Mesendoderm (in vitro differentiated cells): Measurements from ENCODE around the gene ASTN1. TPM values are rescaled to one million over a fixed set of nuclear protein-coding genes. Genes with fewer than 3 reads are reported as not detected.

ENCODE experiments used
- DNase-seq: peaks from one replicate; pipeline ENCODE4 v3.0.0; 2013
- H2AK5ac ChIP-seq: 2 replicates; pipeline ENCODE4 v1.6.1; 2013; ENCODE audit warnings: low read length, inconsistent platforms
- H2BK120ac ChIP-seq: 2 replicates; pipeline ENCODE4 v1.6.1; 2013; ENCODE audit warnings: low read depth, mild to moderate bottlenecking, low read length, moderate library complexity, mixed read lengths
- H2BK15ac ChIP-seq: replicated peaks from 2 replicates; pipeline ENCODE4 v1.6.1; 2013; ENCODE audit warnings: low read depth, mild to moderate bottlenecking, moderate library complexity
- H2BK5ac ChIP-seq: 2 replicates; pipeline ENCODE4 v1.6.1; 2013; ENCODE audit warnings: low read length, inconsistent platforms
- H3K18ac ChIP-seq: 2 replicates; pipeline ENCODE4 v1.6.1; 2013; ENCODE audit warnings: mild to moderate bottlenecking, low read length, mixed read lengths
- H3K23ac ChIP-seq: one replicate; pipeline ENCODE4 v1.6.1; 2013; ENCODE audit warnings: low read length
- H3K27ac ChIP-seq: 2 replicates; pipeline ENCODE4 v1.5.1; 2013; ENCODE audit warnings: low read depth, mild to moderate bottlenecking, inconsistent platforms, low read length, moderate library complexity
- H3K27me3 ChIP-seq: 2 replicates; pipeline ENCODE4 v1.6.1; 2013; ENCODE audit warnings: low read length, control low read depth, mild to moderate bottlenecking, inconsistent platforms; ENCODE audit not compliant: insufficient read depth, poor library complexity
- H3K36me3 ChIP-seq: 2 replicates; pipeline ENCODE4 v1.6.1; 2013; ENCODE audit warnings: low read length, inconsistent platforms; ENCODE audit not compliant: control insufficient read depth, insufficient read depth
- H3K4ac ChIP-seq: one replicate; pipeline ENCODE4 v1.6.1; 2013; ENCODE audit warnings: low read depth, mild to moderate bottlenecking, low read length, moderate library complexity
- H3K4me1 ChIP-seq: 2 replicates; pipeline ENCODE4 v1.6.1; 2013; ENCODE audit warnings: low read depth, low read length, inconsistent platforms; ENCODE audit not compliant: control insufficient read depth
- H3K4me2 ChIP-seq: 2 replicates; pipeline ENCODE4 v1.6.1; 2013; ENCODE audit warnings: low read length
- H3K4me3 ChIP-seq: 2 replicates; pipeline ENCODE4 v1.5.1; 2013; ENCODE audit warnings: mild to moderate bottlenecking, low read length
- H3K56ac ChIP-seq: one replicate; pipeline ENCODE4 v1.6.1; 2013; ENCODE audit warnings: low read length
- H3K79me1 ChIP-seq: 2 replicates; pipeline ENCODE4 v1.6.1; 2013; ENCODE audit warnings: low read length, inconsistent platforms
- H3K79me2 ChIP-seq: 2 replicates; pipeline ENCODE4 v1.6.1; 2013; ENCODE audit warnings: mild to moderate bottlenecking, low read length; ENCODE audit not compliant: control insufficient read depth, insufficient read depth
- H3K9ac ChIP-seq: 2 replicates; pipeline ENCODE4 v1.6.1; 2013; ENCODE audit warnings: low read length, inconsistent platforms
- H4K5ac ChIP-seq: one replicate; pipeline ENCODE4 v1.6.1; 2013; ENCODE audit warnings: low read length
- H4K8ac ChIP-seq: one replicate; pipeline ENCODE4 v1.6.1; 2013; ENCODE audit warnings: low read depth, mild to moderate bottlenecking, control low read depth, low read length, moderate library complexity
- WGBS: extraction: QIAGEN DNeasy Blood & Tissue Kit; methylation state at CpG from one replicate; pipeline ENCODE4 v1.1.7; 2013; ENCODE audit warnings: low lambda C conversion rate, missing lambda C conversion rate; ENCODE audit not compliant: insufficient coverage; ENCODE audit errors: extremely low coverage; 5-methylcytosine and 5-hydroxymethylcytosine counted together
- polyA plus RNA-seq, 2 experiments: library from polyadenylated mRNA; stranded (reverse); fragments of 200-250 nt; gene quantifications; one replicate each; pipeline ENCODE4 v1.2.3, GENCODE V29; 2013

The ASTN1 gene
- 0.25 TPM for polyA plus RNA-seq (2013, experiment 1 of 2)
- 0.27 TPM for polyA plus RNA-seq (2013, experiment 2 of 2)

DNA sequence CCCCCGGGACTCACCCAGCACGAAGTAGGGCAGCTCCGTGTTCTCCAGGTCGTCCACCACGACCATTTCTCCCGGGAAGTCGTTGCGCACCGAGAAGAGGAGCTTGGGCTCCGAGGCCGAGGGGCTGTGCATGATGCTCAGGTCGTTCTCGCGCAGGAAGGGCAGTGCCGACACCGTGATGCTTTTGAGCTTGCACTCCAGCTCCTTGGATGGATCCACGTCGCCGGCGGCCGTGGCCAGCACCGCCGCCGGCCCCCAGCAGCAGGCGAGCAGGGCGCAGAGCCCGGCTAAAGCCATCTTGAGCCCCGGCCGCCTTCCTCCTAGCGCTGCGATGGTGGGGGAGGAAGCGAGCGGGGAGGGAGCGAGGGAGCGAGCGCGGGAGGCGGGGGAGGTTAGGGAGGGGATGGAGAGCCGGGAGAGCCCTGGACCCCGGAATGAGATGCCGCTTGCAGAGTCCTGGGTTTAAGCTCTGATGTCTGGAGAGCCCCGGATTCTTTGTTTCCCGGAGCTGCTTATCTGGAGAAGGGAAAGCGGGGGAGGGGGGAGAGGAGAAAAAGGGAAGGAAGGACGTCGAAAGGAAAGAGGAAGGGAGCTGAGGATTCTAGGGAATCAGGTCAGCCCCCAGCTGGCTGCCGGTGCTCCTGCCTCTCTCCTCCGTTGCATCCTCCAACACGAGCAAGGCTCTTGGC, at the start of gene ASTN1:
Gene ASTN1 (minus strand): TSS at position 333 of the 689 bp plus-strand sequence. CDS start 36 bp downstream, at position 297.
- H3K4ac ChIP-seq: no peak within 1 kb of the TSS
- H3K79me2 ChIP-seq: no peaks in the 10 kb centered on the region
- peak within 1 kb of the TSS; percentile 75 for H3K56ac ChIP-seq
- WGBS: no CpG with 5 or more reads among the region's 49 CpGs
- no peak within 1 kb of the TSS for H2BK15ac ChIP-seq
- no peaks in the 10 kb centered on the region for H3K79me1 ChIP-seq
- no peaks in the 10 kb centered on the region for H3K4me1 ChIP-seq
- H4K8ac ChIP-seq: no peak within 1 kb of the TSS
- no peak within 1 kb of the TSS for H3K27ac ChIP-seq
- peak within 1 kb of the TSS; percentile 64 for H3K4me2 ChIP-seq
- H3K27me3 ChIP-seq: peaks cover 20% of the 10 kb centered on the region
- H3K9ac ChIP-seq: peak within 1 kb of the TSS; percentile 10
- no peak within 1 kb of the TSS for H3K18ac ChIP-seq
- no peak within 1 kb of the TSS for H2BK120ac ChIP-seq
- H3K36me3 ChIP-seq: no peaks in the 10 kb centered on the region
- DNase-seq: peak; percentile 54
- H3K23ac ChIP-seq: no peak within 1 kb of the TSS
- H3K4me3 ChIP-seq: peak within 1 kb of the TSS; percentile 53
- no peak within 1 kb of the TSS for H2BK5ac ChIP-seq
- no peak within 1 kb of the TSS for H2AK5ac ChIP-seq
- no peak within 1 kb of the TSS for H4K5ac ChIP-seq

DNA sequence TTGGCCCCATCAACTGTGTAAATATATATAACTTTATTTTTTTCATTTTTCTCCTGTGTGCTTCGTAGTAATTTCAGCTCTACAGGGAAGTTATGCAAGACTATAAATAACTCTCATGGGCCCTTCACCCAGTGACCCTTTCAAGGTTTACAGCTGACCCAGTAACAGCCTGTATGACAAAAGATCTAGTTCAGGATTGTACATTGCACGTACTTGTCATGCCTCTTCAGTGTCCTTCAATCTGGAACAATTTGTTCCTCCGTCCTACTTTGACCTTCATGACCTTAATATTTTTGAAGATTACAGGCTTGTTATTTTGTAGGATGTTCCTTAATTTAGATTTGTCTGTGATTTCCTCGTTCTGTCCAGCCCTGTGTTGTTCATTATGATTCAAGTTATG, 46.7 kb upstream of the ASTN1 start:
- Histone ChIP-seq H3K9ac (no peak overlapping the region), H4K5ac (no peak overlapping the region), H3K18ac (no peak overlapping the region), H3K27me3 (no peaks in the 10 kb centered on the region), H2BK5ac (no peak overlapping the region), H3K79me2 (no peaks in the 10 kb centered on the region), H3K27ac (no peak overlapping the region), H3K4ac (no peak overlapping the region), H2BK15ac (no peak overlapping the region), H3K4me1 (no peaks in the 10 kb centered on the region), H3K23ac (no peak overlapping the region), H3K79me1 (no peaks in the 10 kb centered on the region), H2AK5ac (no peak overlapping the region), H3K4me2 (no peak overlapping the region), H3K4me3 (no peak overlapping the region), H3K56ac (no peak overlapping the region), H3K36me3 (no peaks in the 10 kb centered on the region), H4K8ac (no peak overlapping the region), H2BK120ac (no peak overlapping the region)
- no peak for DNase-seq
- WGBS: no CpG with 5 or more reads among the region's 4 CpGs

DNA sequence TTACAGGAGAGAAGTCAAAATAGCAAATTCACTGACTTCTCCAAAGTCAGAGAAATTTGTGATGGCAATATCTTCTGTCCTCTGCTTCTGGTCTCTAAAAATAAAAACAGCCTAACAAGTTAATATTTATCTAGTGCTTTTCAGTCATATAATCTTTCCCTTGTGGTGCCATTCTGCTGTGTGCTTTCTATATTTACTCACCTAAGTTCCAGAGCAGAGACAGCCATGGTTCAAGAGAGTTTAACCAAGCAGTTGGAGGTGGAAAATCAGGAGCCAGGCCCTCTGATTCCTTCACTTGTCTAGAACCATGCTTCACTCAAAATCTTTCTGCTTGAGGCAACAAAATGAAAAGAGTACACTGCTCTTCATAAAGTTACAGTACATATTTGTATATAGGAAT, 45.6 kb upstream of the ASTN1 start:
- Histone ChIP-seq H3K18ac (no peak overlapping the region), H3K79me2 (no peaks in the 10 kb centered on the region), H4K5ac (no peak overlapping the region), H2BK15ac (no peak overlapping the region), H2BK120ac (no peak overlapping the region), H3K4me2 (no peak overlapping the region), H3K23ac (no peak overlapping the region), H3K27ac (no peak overlapping the region), H3K4me3 (no peak overlapping the region), H2AK5ac (no peak overlapping the region), H4K8ac (no peak overlapping the region), H3K4ac (no peak overlapping the region), H3K36me3 (no peaks in the 10 kb centered on the region), H3K27me3 (no peaks in the 10 kb centered on the region), H3K56ac (no peak overlapping the region), H3K4me1 (no peaks in the 10 kb centered on the region), H3K79me1 (no peaks in the 10 kb centered on the region), H3K9ac (no peak overlapping the region), H2BK5ac (no peak overlapping the region)
- no peak for DNase-seq

DNA sequence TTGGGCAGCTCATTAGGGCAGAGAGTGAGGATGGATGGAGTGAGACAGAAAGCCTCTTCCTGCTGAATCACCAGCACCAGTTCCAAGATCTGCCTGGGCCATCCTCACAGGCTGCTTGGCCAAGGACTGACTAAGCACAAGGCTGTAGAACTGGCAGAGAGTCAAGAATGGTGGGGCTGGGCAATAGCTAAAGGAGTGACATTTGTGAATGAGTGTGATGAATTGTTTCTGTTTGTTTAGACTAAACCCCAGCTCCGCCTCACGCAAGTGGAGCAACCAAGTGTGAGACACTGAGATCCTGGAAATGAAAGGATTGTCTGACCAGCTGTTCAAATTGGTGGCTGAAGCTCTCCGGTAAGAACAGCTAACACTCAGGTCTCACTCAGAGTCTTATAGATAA, 44.8 kb upstream of the ASTN1 start:
- H3K23ac ChIP-seq: no peak overlapping the region
- no peak overlapping the region for H3K4me3 ChIP-seq
- WGBS: no CpG with 5 or more reads among the region's 3 CpGs
- no peak overlapping the region for H4K8ac ChIP-seq
- no peak overlapping the region for H2BK5ac ChIP-seq
- H2BK120ac ChIP-seq: no peak overlapping the region
- DNase-seq: peak; percentile 10
- no peaks in the 10 kb centered on the region for H3K36me3 ChIP-seq
- no peaks in the 10 kb centered on the region for H3K79me2 ChIP-seq
- H3K79me1 ChIP-seq: no peaks in the 10 kb centered on the region
- H3K27ac ChIP-seq: no peak overlapping the region
- no peak overlapping the region for H3K4me2 ChIP-seq
- no peaks in the 10 kb centered on the region for H3K4me1 ChIP-seq
- H3K4ac ChIP-seq: no peak overlapping the region
- H4K5ac ChIP-seq: no peak overlapping the region
- no peak overlapping the region for H3K18ac ChIP-seq
- no peak overlapping the region for H3K9ac ChIP-seq
- no peak overlapping the region for H2BK15ac ChIP-seq
- no peak overlapping the region for H2AK5ac ChIP-seq
- no peaks in the 10 kb centered on the region for H3K27me3 ChIP-seq
- H3K56ac ChIP-seq: no peak overlapping the region

DNA sequence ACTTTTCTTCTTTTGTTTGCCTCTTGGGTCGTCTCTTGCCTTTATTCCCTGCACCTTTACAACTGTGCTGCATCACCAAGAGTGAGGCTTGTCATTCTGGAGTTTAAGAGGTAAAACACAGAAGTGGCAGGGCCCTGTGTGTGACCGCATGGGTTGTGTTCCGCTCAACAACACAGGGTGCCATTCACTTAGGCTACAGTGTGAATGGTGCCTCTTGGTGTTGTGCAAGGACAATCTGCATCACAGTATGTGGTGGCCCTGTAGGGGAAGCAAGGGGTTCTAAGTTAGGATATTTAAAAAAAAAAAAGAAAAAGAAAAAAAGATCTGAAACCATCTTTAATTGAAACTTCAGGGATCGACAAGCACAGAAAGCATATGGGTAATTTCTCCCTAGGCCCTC, 44.4 kb upstream of the ASTN1 start:
- Histone ChIP-seq H3K9ac (no peak overlapping the region), H3K18ac (no peak overlapping the region), H3K27me3 (no peaks in the 10 kb centered on the region), H3K27ac (no peak overlapping the region), H3K4me1 (no peaks in the 10 kb centered on the region), H3K56ac (no peak overlapping the region), H3K79me1 (no peaks in the 10 kb centered on the region), H3K36me3 (no peaks in the 10 kb centered on the region), H3K4ac (no peak overlapping the region), H3K23ac (no peak overlapping the region), H3K4me3 (no peak overlapping the region), H2AK5ac (no peak overlapping the region), H2BK5ac (no peak overlapping the region), H3K79me2 (no peaks in the 10 kb centered on the region), H4K5ac (no peak overlapping the region), H2BK120ac (no peak overlapping the region), H4K8ac (no peak overlapping the region), H3K4me2 (no peak overlapping the region), H2BK15ac (no peak overlapping the region)
- no CpG with 5 or more reads among the region's 4 CpGs for WGBS
- no peak for DNase-seq

DNA sequence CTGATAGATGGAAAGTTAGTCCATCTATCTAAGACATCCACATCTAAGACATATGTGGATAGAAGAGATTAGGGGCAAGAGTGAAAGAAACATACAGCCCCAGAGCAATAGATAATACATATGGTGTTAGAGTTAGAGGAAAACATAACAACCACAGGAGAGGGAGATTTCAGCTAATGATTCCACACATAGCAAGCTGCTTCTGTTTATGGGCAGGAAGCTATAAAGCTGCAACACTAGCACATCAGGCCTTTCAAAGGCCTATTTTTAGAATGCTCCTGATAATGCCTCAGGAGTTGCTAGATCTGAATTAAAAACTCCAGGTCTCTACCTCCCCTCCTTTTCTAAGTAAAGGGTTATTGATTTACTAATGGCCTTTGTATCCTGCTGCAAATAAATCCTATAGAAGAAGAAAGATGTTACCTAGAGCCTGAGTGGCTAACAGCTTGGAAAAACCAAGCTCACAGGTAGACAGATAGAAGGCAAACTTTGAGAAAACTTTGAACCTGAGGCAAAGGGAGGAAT, 42.4 kb upstream of the ASTN1 start:
- no peak overlapping the region for H3K27ac ChIP-seq
- H3K4me2 ChIP-seq: no peak overlapping the region
- H4K5ac ChIP-seq: no peak overlapping the region
- DNase-seq: no peak
- H3K79me1 ChIP-seq: no peaks in the 10 kb centered on the region
- H3K4me3 ChIP-seq: no peak overlapping the region
- H3K79me2 ChIP-seq: no peaks in the 10 kb centered on the region
- no peak overlapping the region for H4K8ac ChIP-seq
- H3K27me3 ChIP-seq: no peaks in the 10 kb centered on the region
- H3K36me3 ChIP-seq: no peaks in the 10 kb centered on the region
- no peak overlapping the region for H2BK15ac ChIP-seq
- no peak overlapping the region for H3K4ac ChIP-seq
- no peak overlapping the region for H2BK120ac ChIP-seq
- H3K4me1 ChIP-seq: no peaks in the 10 kb centered on the region
- no peak overlapping the region for H3K56ac ChIP-seq
- no peak overlapping the region for H3K18ac ChIP-seq
- no peak overlapping the region for H2BK5ac ChIP-seq
- no peak overlapping the region for H3K9ac ChIP-seq
- H3K23ac ChIP-seq: no peak overlapping the region
- H2AK5ac ChIP-seq: no peak overlapping the region
